GM12892 (cell line): Measurements from ENCODE around the gene LHFPL6.

ENCODE experiments used
- POLR2A ChIP-seq: IDR thresholded peaks from 2 replicates; pipeline ENCODE4 v1.6.1; 2011; ENCODE audit warnings: low read depth, low read length, control low read depth
- POLR2AphosphoS5 ChIP-seq: IDR thresholded peaks from 2 replicates; pipeline ENCODE4 v1.6.1; 2011; ENCODE audit warnings: low read depth, low read length, control low read depth
- TAF1 ChIP-seq: IDR thresholded peaks from 2 replicates; pipeline ENCODE4 v1.6.1; 2011; ENCODE audit warnings: low read depth, mild to moderate bottlenecking, control low read depth, low read length, borderline replicate concordance

DNA sequence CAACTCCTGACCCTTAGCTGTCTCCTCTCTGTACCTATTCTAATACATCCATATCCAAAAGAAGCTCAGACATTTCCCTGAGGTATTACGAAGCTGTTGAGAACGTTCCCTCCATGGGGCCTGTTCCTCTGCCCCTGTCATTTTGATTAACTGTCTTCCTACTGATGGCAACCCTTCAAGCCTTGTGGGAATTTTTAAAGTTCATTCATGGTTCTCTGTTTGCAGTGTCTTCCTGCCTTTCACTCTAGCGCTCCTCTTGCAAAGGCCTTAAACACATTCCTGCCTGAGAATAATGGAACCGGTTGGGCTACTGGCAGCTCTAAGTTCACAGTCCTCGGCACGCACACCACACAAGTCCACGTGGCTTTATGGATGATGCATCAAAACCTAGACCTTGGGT is 66.1 kb downstream of the LHFPL6 start:
- no peak for TF ChIP-seq POLR2A
- TF ChIP-seq TAF1: no peak
- TF ChIP-seq POLR2AphosphoS5: no peak
